DND-41 (cell line): ENCODE measurements around the gene IPO11.
"Not testable (repeated sequence)": the region's sequence is repeated elsewhere in the genome, so short reads cannot be mapped to it uniquely, and the experiment has no call there.

ENCODE experiments used
- ATAC-seq: fragments of 200-7000 bp; cut with Tn5 transposase; 3 replicates; pipeline ENCODE4 v1.9.1; 2021; ENCODE audit warnings: low read depth; ENCODE audit not compliant: insufficient read depth
- DNase-seq: peaks from one replicate; pipeline ENCODE4 v3.0.0-alpha.2; 2020
- H2AFZ ChIP-seq: 2 replicates; pipeline ENCODE4 v1.6.0; 2012; ENCODE audit warnings: low read depth, low read length
- H3K27ac ChIP-seq: 2 replicates; pipeline ENCODE4 v1.5.1; 2012; ENCODE audit warnings: low read length, inconsistent platforms
- H3K27me3 ChIP-seq: fragments of 200-600 bp; sonication (generic); 2 replicates; pipeline ENCODE4 v1.6.0; 2012; ENCODE audit warnings: low read length, mild to moderate bottlenecking, inconsistent platforms; ENCODE audit not compliant: insufficient read depth, poor library complexity
- H3K36me3 ChIP-seq: 2 replicates; pipeline ENCODE4 v1.5.1; 2012; ENCODE audit warnings: low read length, inconsistent platforms; ENCODE audit not compliant: insufficient read depth
- H3K4me1 ChIP-seq: 2 replicates; pipeline ENCODE4 v1.5.1; 2012; ENCODE audit warnings: mild to moderate bottlenecking, low read length; ENCODE audit not compliant: insufficient read depth
- H3K4me2 ChIP-seq: 2 replicates; pipeline ENCODE4 v1.6.0; 2012; ENCODE audit warnings: mild to moderate bottlenecking, moderate library complexity, low read length, inconsistent platforms; ENCODE audit not compliant: insufficient read depth
- H3K4me3 ChIP-seq, 2 experiments: fragments of 200-600 bp in 1 of 2; shearing (Covaris generic) in 1 of 2; 2 replicates each; pipeline ENCODE4 v1.5.1; 2012 to 2016; ENCODE audit warnings: inconsistent platforms in 2 of 2, low read length in 2 of 2, mild to moderate bottlenecking in 2 of 2, low read depth in 1 of 2, moderate library complexity in 1 of 2
- H3K79me2 ChIP-seq: 2 replicates; pipeline ENCODE4 v1.6.0; 2012; ENCODE audit warnings: low read length, inconsistent platforms; ENCODE audit not compliant: insufficient read depth
- H3K9ac ChIP-seq: 2 replicates; pipeline ENCODE4 v1.6.0; 2012; ENCODE audit warnings: low read depth, mild to moderate bottlenecking, inconsistent platforms, low read length, moderate library complexity
- H3K9me3 ChIP-seq: 2 replicates; pipeline ENCODE4 v1.5.1; 2012; ENCODE audit warnings: low read length, moderate library complexity, mild to moderate bottlenecking, inconsistent platforms; ENCODE audit not compliant: insufficient read depth, severe bottlenecking
- H4K20me1 ChIP-seq: 2 replicates; pipeline ENCODE4 v1.6.0; 2012; ENCODE audit warnings: low read length; ENCODE audit not compliant: insufficient read depth
- CTCF ChIP-seq: IDR thresholded peaks from 2 replicates; pipeline ENCODE4 v1.5.1; 2012; ENCODE audit warnings: borderline replicate concordance, low read length, moderate library complexity, mild to moderate bottlenecking; ENCODE audit not compliant: poor library complexity, severe bottlenecking; ENCODE audit errors: extremely low read depth
- EZH2 ChIP-seq: IDR thresholded peaks from 3 replicates; pipeline ENCODE4 v1.6.1; 2012; ENCODE audit warnings: borderline replicate concordance, low read depth, mild to moderate bottlenecking, moderate library complexity, low read length, inconsistent platforms; ENCODE audit not compliant: severe bottlenecking

IPO11 gene

GRCh38 chr5:62661126-62661525, 248.6 kb downstream of the IPO11 start:
- no peak; the same call in 2 of the 3 replicates for ATAC-seq
- no peaks in the 10 kb centered on the region for H3K27me3 ChIP-seq
- H3K4me1 ChIP-seq: no peaks in the 10 kb centered on the region

GRCh38 chr5:62662521-62662920, 250.0 kb downstream of the IPO11 start:
- ATAC-seq (no peak), DNase-seq (no peak)
- H2AFZ ChIP-seq: no peak overlapping the region
- no peaks in the 10 kb centered on the region for H3K4me1 ChIP-seq
- H3K27me3 ChIP-seq: no peaks in the 10 kb centered on the region
- H4K20me1 ChIP-seq: no peaks in the 10 kb centered on the region
- TF ChIP-seq CTCF (no peak), EZH2 (no peak)
- H3K36me3 ChIP-seq: no peaks in the 10 kb centered on the region
- H3K9me3 ChIP-seq: no peaks in the 10 kb centered on the region
- no peak overlapping the region for H3K4me3 ChIP-seq
- no peaks in the 10 kb centered on the region for H3K79me2 ChIP-seq
- no peak overlapping the region for H3K4me2 ChIP-seq
- H3K27ac ChIP-seq: no peak overlapping the region
- no peak overlapping the region for H3K9ac ChIP-seq

More at GRCh38 chr5:62661126-62661525, 248.6 kb downstream of the IPO11 start:
- H3K9ac ChIP-seq: no peak overlapping the region
- no peaks in the 10 kb centered on the region for H3K79me2 ChIP-seq
- no peaks in the 10 kb centered on the region for H4K20me1 ChIP-seq
- no peak overlapping the region for H2AFZ ChIP-seq
- no peaks in the 10 kb centered on the region for H3K9me3 ChIP-seq
- no peak overlapping the region for H3K27ac ChIP-seq
- TF ChIP-seq CTCF (no peak), EZH2 (no peak)
- no peak overlapping the region for H3K4me3 ChIP-seq
- H3K36me3 ChIP-seq: no peaks in the 10 kb centered on the region
- DNase-seq: no peak
- no peak overlapping the region for H3K4me2 ChIP-seq

GRCh38 chr5:62671479-62671878, 258.9 kb downstream of the IPO11 start:
- Histone ChIP-seq H3K27ac (no peak overlapping the region), H4K20me1 (no peaks in the 10 kb centered on the region), H3K79me2 (no peaks in the 10 kb centered on the region), H2AFZ (no peak overlapping the region), H3K4me3 (no peak overlapping the region), H3K36me3 (no peaks in the 10 kb centered on the region), H3K9ac (no peak overlapping the region), H3K4me2 (no peak overlapping the region), H3K4me1 (no peaks in the 10 kb centered on the region), H3K27me3 (no peaks in the 10 kb centered on the region), H3K9me3 (no peaks in the 10 kb centered on the region)
- no peak for ATAC-seq
- no peak for TF ChIP-seq CTCF
- TF ChIP-seq EZH2: no peak
- no peak for DNase-seq

- H3K4me3 ChIP-seq, H3K4me1 ChIP-seq, H4K20me1 ChIP-seq, H2AFZ ChIP-seq, H3K9ac ChIP-seq, H3K27ac ChIP-seq, H3K9me3 ChIP-seq, H3K27me3 ChIP-seq, ATAC-seq, H3K4me2 ChIP-seq, H3K79me2 ChIP-seq, DNase-seq, H3K36me3 ChIP-seq: not testable (repeated sequence)
Observed at GRCh38 chr5:62676596-62676995, 264.0 kb downstream of the IPO11 start.
